Adipocyte (in vitro differentiated cells): Measurements from ENCODE around the gene OR4F15.
A peak's percentile ranks its signal among the peaks of the same experiment; 100 is the strongest.
"Not testable (repeated sequence)": the region's sequence is repeated elsewhere in the genome, so short reads cannot be mapped to it uniquely, and the experiment has no call there.

ENCODE experiments used
- DNase-seq: peaks from one replicate; pipeline ENCODE4 v3.0.0-alpha.2; 2015; ENCODE audit warnings: low read depth
- H3K27me3 ChIP-seq: replicated peaks from 2 replicates; pipeline ENCODE4 v1.7.0; 2013; ENCODE audit warnings: mild to moderate bottlenecking, low read length, moderate library complexity; ENCODE audit not compliant: control insufficient read depth, insufficient read depth
- H3K36me3 ChIP-seq: 2 replicates; pipeline ENCODE4 v1.7.0; 2013; ENCODE audit warnings: low read length, mild to moderate bottlenecking, moderate library complexity; ENCODE audit not compliant: control insufficient read depth, insufficient read depth, severe bottlenecking
- H3K4me1 ChIP-seq: 2 replicates; pipeline ENCODE4 v1.7.0; 2013; ENCODE audit warnings: mild to moderate bottlenecking, low read length, moderate library complexity; ENCODE audit not compliant: control insufficient read depth, insufficient read depth
- H3K4me3 ChIP-seq: 2 replicates; pipeline ENCODE4 v1.7.0; 2013; ENCODE audit warnings: mild to moderate bottlenecking, low read length, moderate library complexity
- H3K9ac ChIP-seq: 2 replicates; pipeline ENCODE4 v1.7.0; 2013; ENCODE audit warnings: mild to moderate bottlenecking, low read length, moderate library complexity
- H3K9me3 ChIP-seq: 2 replicates; pipeline ENCODE4 v1.7.0; 2013; ENCODE audit warnings: mild to moderate bottlenecking, low read length, moderate library complexity; ENCODE audit not compliant: control insufficient read depth

The OR4F15 gene

GRCh38 chr15:101784644-101785043, 27.4 kb upstream of the OR4F15 start:
- no peak overlapping the region for H3K4me3 ChIP-seq
- H3K4me1 ChIP-seq, result no peaks in the 10 kb centered on the region
- DNase-seq, result no peak
- H3K9ac ChIP-seq, result no peak overlapping the region
- H3K9me3 ChIP-seq, result no peaks in the 10 kb centered on the region
- peaks cover 9% of the 10 kb centered on the region for H3K27me3 ChIP-seq
- no peaks in the 10 kb centered on the region for H3K36me3 ChIP-seq

- H3K27me3 ChIP-seq, H3K9ac ChIP-seq, H3K4me3 ChIP-seq, H3K4me1 ChIP-seq, DNase-seq, H3K36me3 ChIP-seq, H3K9me3 ChIP-seq: not testable (repeated sequence)
These were observed 25.6 kb upstream of the OR4F15 start for GRCh38 chr15:101786422-101786821.

GRCh38 chr15:101788001-101788400, 24.0 kb upstream of the OR4F15 start:
- H3K4me1 ChIP-seq, H3K36me3 ChIP-seq, H3K9me3 ChIP-seq, H3K9ac ChIP-seq, H3K4me3 ChIP-seq, H3K27me3 ChIP-seq, DNase-seq: not testable (repeated sequence)

- not testable (repeated sequence) for H3K36me3 ChIP-seq, H3K4me1 ChIP-seq, H3K9me3 ChIP-seq, DNase-seq, H3K4me3 ChIP-seq, H3K27me3 ChIP-seq, H3K9ac ChIP-seq
These were observed 23.3 kb upstream of the OR4F15 start for GRCh38 chr15:101788503-101789269.

- not testable (repeated sequence) for DNase-seq, H3K4me3 ChIP-seq, H3K4me1 ChIP-seq, H3K9ac ChIP-seq, H3K9me3 ChIP-seq, H3K36me3 ChIP-seq, H3K27me3 ChIP-seq
These were observed 21.3 kb upstream of the OR4F15 start for GRCh38 chr15:101790748-101791147.

- H3K4me3 ChIP-seq, H3K36me3 ChIP-seq, H3K4me1 ChIP-seq, H3K9me3 ChIP-seq, DNase-seq, H3K27me3 ChIP-seq, H3K9ac ChIP-seq: not testable (repeated sequence)
These were observed 18.0 kb upstream of the OR4F15 start for GRCh38 chr15:101793981-101794380.

GRCh38 chr15:101795455-101795854, 16.5 kb upstream of the OR4F15 start:
- Histone ChIP-seq H3K27me3 (peaks cover 5% of the 10 kb centered on the region), H3K9ac (no peak overlapping the region), H3K4me3 (no peak overlapping the region), H3K36me3 (no peaks in the 10 kb centered on the region), H3K4me1 (no peaks in the 10 kb centered on the region), H3K9me3 (no peaks in the 10 kb centered on the region)
- DNase-seq, result peak; percentile 84

- Histone ChIP-seq H3K9ac (no peak overlapping the region), H3K27me3 (peaks cover 17% of the 10 kb centered on the region), H3K9me3 (no peaks in the 10 kb centered on the region), H3K4me3 (no peak overlapping the region), H3K4me1 (no peaks in the 10 kb centered on the region), H3K36me3 (no peaks in the 10 kb centered on the region)
- no peak for DNase-seq
These were observed 12.3 kb upstream of the OR4F15 start for GRCh38 chr15:101799665-101800064.

- DNase-seq, result no peak
These were observed 11.0 kb upstream of the OR4F15 start for GRCh38 chr15:101801048-101801447.

GRCh38 chr15:101803209-101803608, 8.8 kb upstream of the OR4F15 start, which contains the start of gene OR4F6:
Gene OR4F6 (plus strand): TSS chr15:101803509. CDS start chr15:101805720, 2,211 bp downstream.
- Histone ChIP-seq H3K4me1 (no peaks in the 10 kb centered on the region), H3K27me3 (peaks cover 23% of the 10 kb centered on the region), H3K4me3 (no peak within 1 kb of the TSS), H3K9me3 (no peaks in the 10 kb centered on the region), H3K9ac (no peak within 1 kb of the TSS), H3K36me3 (no peaks in the 10 kb centered on the region)
- no peak for DNase-seq

More at GRCh38 chr15:101801048-101801447, 11.0 kb upstream of the OR4F15 start:
- Histone ChIP-seq H3K4me1 (no peaks in the 10 kb centered on the region), H3K9me3 (no peaks in the 10 kb centered on the region), H3K36me3 (no peaks in the 10 kb centered on the region), H3K9ac (no peak overlapping the region), H3K27me3 (peaks cover 22% of the 10 kb centered on the region), H3K4me3 (no peak overlapping the region)

- peaks cover 21% of the 10 kb centered on the region for H3K27me3 ChIP-seq
- H3K9ac ChIP-seq, result no peak overlapping the region
- H3K4me1 ChIP-seq, result no peaks in the 10 kb centered on the region
- DNase-seq, result peak; percentile 81
- H3K36me3 ChIP-seq, result no peaks in the 10 kb centered on the region
- H3K9me3 ChIP-seq, result no peaks in the 10 kb centered on the region
- no peak overlapping the region for H3K4me3 ChIP-seq
These were observed 8.3 kb upstream of the OR4F15 start for GRCh38 chr15:101803676-101804075.

GRCh38 chr15:101804375-101804774, 7.6 kb upstream of the OR4F15 start:
- no peaks in the 10 kb centered on the region for H3K36me3 ChIP-seq
- H3K4me3 ChIP-seq, result no peak overlapping the region
- no peaks in the 10 kb centered on the region for H3K4me1 ChIP-seq
- no peak overlapping the region for H3K9ac ChIP-seq
- DNase-seq, result no peak
- H3K27me3 ChIP-seq, result peaks cover 18% of the 10 kb centered on the region
- H3K9me3 ChIP-seq, result no peaks in the 10 kb centered on the region
